ENCODE measurements around the gene ST3GAL5.

Gene ST3GAL5

DNA sequence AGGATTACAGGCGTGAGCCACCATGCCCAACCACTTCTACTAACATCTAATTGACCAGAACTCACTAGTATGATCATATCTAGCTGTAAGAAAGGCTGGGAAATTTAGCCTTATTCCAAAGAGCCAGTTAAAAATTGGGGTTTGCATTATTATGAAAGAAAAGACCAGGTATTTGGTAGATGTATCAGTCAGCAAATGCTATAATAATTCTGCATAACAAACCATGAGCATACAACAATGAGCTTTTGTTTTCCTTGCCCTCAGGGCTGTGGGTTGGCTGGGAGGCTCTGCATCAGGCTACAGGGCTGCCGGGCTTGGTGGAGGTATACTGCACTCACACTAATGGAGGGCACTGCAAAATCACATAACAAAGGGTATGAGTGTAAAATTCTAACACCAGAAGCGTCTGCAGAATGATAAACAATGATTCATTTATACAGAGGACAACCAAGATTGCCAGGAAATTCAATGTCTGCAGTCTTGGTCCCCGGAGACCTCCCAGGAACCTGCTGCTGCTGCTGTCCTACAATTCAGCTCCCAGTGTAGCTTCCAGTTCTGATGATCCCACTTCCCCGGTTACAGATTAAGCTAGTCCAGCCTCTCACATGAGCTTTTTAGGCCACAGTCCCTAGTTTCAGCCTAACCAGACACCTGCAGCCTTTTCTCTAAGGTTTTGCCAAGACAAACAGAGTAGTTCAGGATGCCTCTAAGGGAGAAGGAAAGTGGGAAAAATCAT is 32.2 kb upstream of the ST3GAL5 start:
- H3K36me3 ChIP-seq, result no peaks in the 10 kb centered on the region

GRCh38 chr2:85917887-85918795 is 29.4 kb upstream of the ST3GAL5 start:
- no peaks in the 10 kb centered on the region for H3K9me3 ChIP-seq
- H3K4me1 ChIP-seq, result no peaks in the 10 kb centered on the region
- TF ChIP-seq CTCF (IDR thresholded peaks at IDR 0.05; ENCODE audit: low read depth, low read length), result no peak
- no peaks in the 10 kb centered on the region for H3K27me3 ChIP-seq
- H3K36me3 ChIP-seq, result no peaks in the 10 kb centered on the region
- no peak overlapping the region for H3K4me3 ChIP-seq (ENCODE audit: low read depth, low read length)
- no peak for DNase-seq

More for the DNA sequence above, 32.2 kb upstream of the ST3GAL5 start:
- Histone ChIP-seq H3K27me3 (no peaks in the 10 kb centered on the region), H3K4me1 (no peaks in the 10 kb centered on the region), H3K9me3 (no peaks in the 10 kb centered on the region), H3K4me3 (ENCODE audit: low read depth, low read length) (no peak overlapping the region)
- DNase-seq, result no peak
- no peak for TF ChIP-seq CTCF (IDR thresholded peaks at IDR 0.05; ENCODE audit: low read depth, low read length)

DNA sequence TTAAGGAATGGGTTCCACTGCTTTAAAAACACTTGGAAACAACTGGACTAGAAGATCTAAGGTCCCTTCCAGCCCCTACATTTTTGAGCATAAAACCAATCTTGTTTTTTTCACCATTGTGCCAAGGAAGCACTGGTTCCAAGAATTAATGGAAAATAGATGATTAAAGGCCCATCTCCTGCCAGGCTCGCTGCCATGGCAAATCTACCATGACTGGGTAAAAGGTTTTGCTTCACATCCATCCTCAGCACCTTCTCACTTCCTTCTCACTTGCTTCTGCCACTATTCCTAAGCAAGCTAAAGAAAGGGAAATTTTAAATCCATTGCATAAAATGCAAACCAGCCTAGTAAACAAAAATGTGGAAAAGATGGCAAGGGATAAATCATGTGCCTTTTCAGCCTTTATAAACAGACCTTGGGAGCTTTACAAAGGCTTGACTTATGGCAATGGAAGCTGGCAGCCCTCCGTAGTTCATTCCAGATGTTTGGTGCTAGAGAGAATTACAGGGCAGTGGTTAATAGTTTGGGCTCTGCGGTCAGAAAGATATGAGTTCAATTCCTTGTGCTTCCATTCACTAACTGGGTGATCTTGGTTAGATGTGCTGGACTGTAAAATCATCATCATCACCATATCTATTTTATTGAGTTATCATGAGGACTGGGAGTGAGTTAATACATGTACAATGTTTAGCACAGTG is 27.0 kb upstream of the ST3GAL5 start:
- no peak for TF ChIP-seq CTCF (IDR thresholded peaks at IDR 0.05; ENCODE audit: low read depth, low read length)
- Histone ChIP-seq H3K9me3 (no peaks in the 10 kb centered on the region), H3K27me3 (no peaks in the 10 kb centered on the region), H3K4me1 (no peaks in the 10 kb centered on the region), H3K4me3 (ENCODE audit: low read depth, low read length) (no peak overlapping the region), H3K36me3 (no peaks in the 10 kb centered on the region)
- DNase-seq, result no peak

DNA sequence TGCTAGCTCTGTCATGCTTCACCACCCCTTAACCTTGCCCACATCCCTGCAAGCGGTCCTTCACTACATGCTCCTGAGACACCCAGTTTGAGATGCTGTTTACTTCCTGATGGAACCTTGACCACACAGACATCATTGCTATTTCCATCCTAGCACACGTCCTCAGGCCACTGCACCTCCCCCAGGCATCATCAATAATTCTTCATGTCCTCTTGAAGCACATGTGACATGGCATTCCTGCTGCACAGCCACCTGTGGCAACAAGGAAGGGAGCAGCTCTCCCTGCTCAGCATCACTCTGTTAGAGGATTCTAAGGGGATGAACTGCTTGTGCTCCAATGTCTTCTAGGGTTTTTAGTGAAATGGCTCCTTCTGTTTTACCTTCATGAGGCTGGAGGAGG is 26.1 kb upstream of the ST3GAL5 start:
- H3K9me3 ChIP-seq, result no peaks in the 10 kb centered on the region
- no peaks in the 10 kb centered on the region for H3K36me3 ChIP-seq
- TF ChIP-seq CTCF (IDR thresholded peaks at IDR 0.05; ENCODE audit: low read depth, low read length), result no peak
- H3K4me1 ChIP-seq, result no peaks in the 10 kb centered on the region
- no peak overlapping the region for H3K4me3 ChIP-seq (ENCODE audit: low read depth, low read length)
- DNase-seq, result no peak
- H3K27me3 ChIP-seq, result no peaks in the 10 kb centered on the region

DNA sequence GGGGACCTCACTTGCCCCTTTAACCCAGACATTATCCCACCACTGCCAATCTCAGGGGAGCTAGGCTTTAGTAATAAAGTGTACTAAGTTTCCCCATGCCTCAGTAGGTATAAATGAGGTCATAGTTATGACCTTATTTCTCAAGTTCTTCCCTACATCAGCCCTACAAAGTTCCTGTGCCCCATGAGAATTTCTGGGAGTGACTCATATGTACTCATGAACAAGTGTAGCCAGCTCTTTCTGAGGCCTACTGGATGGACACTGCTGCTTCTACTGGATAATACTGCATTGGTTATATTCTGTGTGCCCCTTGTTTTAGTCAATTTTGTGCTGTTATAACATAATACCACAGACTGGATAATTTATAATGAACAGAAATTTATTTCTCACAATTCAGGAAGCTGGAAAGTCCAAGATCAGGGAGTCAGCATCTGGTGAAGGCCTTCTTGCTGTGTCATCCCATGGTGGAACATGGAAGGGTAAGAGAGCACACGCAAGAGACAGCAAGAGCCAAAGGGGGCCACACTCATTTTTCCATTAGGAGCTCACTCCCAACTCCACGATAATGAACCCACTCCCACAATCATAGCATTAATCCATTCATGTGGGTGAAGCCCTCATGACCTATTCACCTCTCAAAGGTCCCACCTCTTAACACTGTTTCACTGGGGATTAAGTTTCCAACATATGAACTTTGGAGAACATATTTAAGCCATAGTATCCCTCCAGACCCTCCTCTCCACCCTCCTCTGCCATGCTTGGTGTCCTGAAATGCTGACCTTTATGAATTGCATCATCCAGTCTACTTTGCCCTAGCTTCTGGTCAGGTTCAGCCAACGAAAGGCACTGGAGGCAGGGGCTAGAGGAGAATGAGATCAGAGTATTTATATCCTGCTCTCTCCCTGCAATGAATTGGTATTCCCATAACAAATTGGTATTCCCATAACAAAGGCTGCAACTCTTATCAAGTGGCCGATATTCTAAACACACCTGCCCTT is 25.4 kb upstream of the ST3GAL5 start:
- H3K4me3 ChIP-seq (ENCODE audit: low read depth, low read length), result no peak overlapping the region
- H3K9me3 ChIP-seq, result no peaks in the 10 kb centered on the region
- TF ChIP-seq CTCF (IDR thresholded peaks at IDR 0.05; ENCODE audit: low read depth, low read length), result no peak
- H3K36me3 ChIP-seq, result no peaks in the 10 kb centered on the region
- DNase-seq, result no peak
- H3K4me1 ChIP-seq, result no peaks in the 10 kb centered on the region
- H3K27me3 ChIP-seq, result no peaks in the 10 kb centered on the region

Data from BE2C (cell line).